H9 (cell line): ENCODE results near the gene DDX47. TPM values are rescaled to one million over a fixed set of nuclear protein-coding genes. Genes with fewer than 3 reads are reported as not detected.

Experiments used
- DNase-seq: peaks from one replicate; pipeline ENCODE4 v3.0.0-alpha.2; 2017
- H2AFZ ChIP-seq: one replicate; pipeline ENCODE4 v1.6.1; 2013; ENCODE audit warnings: mild to moderate bottlenecking, low read length, control low read depth, moderate library complexity
- H2AK5ac ChIP-seq: 2 replicates; pipeline ENCODE4 v1.6.1; 2013; ENCODE audit warnings: low read length, control low read depth, mixed read lengths; ENCODE audit not compliant: insufficient read length
- H2BK120ac ChIP-seq: one replicate; pipeline ENCODE4 v1.6.1; 2013; ENCODE audit warnings: low read depth, mild to moderate bottlenecking, low read length, control low read depth, inconsistent platforms; ENCODE audit not compliant: poor library complexity, severe bottlenecking
- H2BK12ac ChIP-seq: 2 replicates; pipeline ENCODE4 v1.6.1; 2013; ENCODE audit warnings: low read length, control low read depth, mixed read lengths, low read depth; ENCODE audit not compliant: insufficient read length
- H2BK15ac ChIP-seq: 2 replicates; pipeline ENCODE4 v1.6.1; 2013; ENCODE audit warnings: low read depth, low read length, control low read depth
- H2BK20ac ChIP-seq: one replicate; pipeline ENCODE4 v1.6.1; 2013; ENCODE audit warnings: low read depth, mild to moderate bottlenecking, low read length, control low read depth, inconsistent platforms; ENCODE audit not compliant: poor library complexity, severe bottlenecking
- H2BK5ac ChIP-seq: 2 replicates; pipeline ENCODE4 v1.6.1; 2013; ENCODE audit warnings: low read length, control low read depth, mixed read lengths; ENCODE audit not compliant: insufficient read length
- H3K14ac ChIP-seq: 2 replicates; pipeline ENCODE4 v1.6.1; 2013; ENCODE audit warnings: low read length, control low read depth; ENCODE audit not compliant: insufficient read depth
- H3K18ac ChIP-seq: 2 replicates; pipeline ENCODE4 v1.6.1; 2013; ENCODE audit warnings: low read depth, mild to moderate bottlenecking, mixed read lengths, low read length, control low read depth; ENCODE audit not compliant: insufficient read length
- H3K23ac ChIP-seq: 2 replicates; pipeline ENCODE4 v1.6.1; 2013; ENCODE audit warnings: low read length, control low read depth, mixed read lengths, low read depth; ENCODE audit not compliant: insufficient read length
- H3K23me2 ChIP-seq: 2 replicates; pipeline ENCODE4 v1.6.1; 2013; ENCODE audit warnings: low read depth, mild to moderate bottlenecking, mixed read lengths, low read length, control low read depth; ENCODE audit not compliant: insufficient read length, poor library complexity, severe bottlenecking
- H3K27ac ChIP-seq: 2 replicates; pipeline ENCODE4 v1.5.1; 2013; ENCODE audit warnings: low read length, control low read depth, mixed read lengths, low read depth; ENCODE audit not compliant: insufficient read length
- H3K27me3 ChIP-seq: 2 replicates; pipeline ENCODE4 v1.6.1; 2013; ENCODE audit warnings: low read length, control low read depth, inconsistent platforms; ENCODE audit not compliant: insufficient read depth
- H3K4ac ChIP-seq: 2 replicates; pipeline ENCODE4 v1.6.1; 2013; ENCODE audit warnings: low read depth, mild to moderate bottlenecking, control low read depth, inconsistent platforms, low read length, moderate library complexity
- H3K4me1 ChIP-seq: 2 replicates; pipeline ENCODE4 v1.6.1; 2013; ENCODE audit warnings: low read length, control low read depth, inconsistent platforms; ENCODE audit not compliant: insufficient read depth
- H3K4me2 ChIP-seq: 2 replicates; pipeline ENCODE4 v1.6.1; 2013; ENCODE audit warnings: low read length, control low read depth, mixed read lengths; ENCODE audit not compliant: insufficient read length, insufficient read depth
- H3K56ac ChIP-seq: 2 replicates; pipeline ENCODE4 v1.6.1; 2013; ENCODE audit warnings: low read depth, mild to moderate bottlenecking, mixed read lengths, low read length, control low read depth; ENCODE audit not compliant: insufficient read length
- H3K79me1 ChIP-seq: 2 replicates; pipeline ENCODE4 v1.6.1; 2013; ENCODE audit warnings: low read depth, mild to moderate bottlenecking, moderate library complexity, low read length, control low read depth, inconsistent platforms; ENCODE audit not compliant: insufficient read depth, poor library complexity, severe bottlenecking
- H3K79me2 ChIP-seq: 2 replicates; pipeline ENCODE4 v1.6.1; 2013; ENCODE audit warnings: low read length, control low read depth, inconsistent platforms; ENCODE audit not compliant: insufficient read depth
- H3K9ac ChIP-seq: 2 replicates; pipeline ENCODE4 v1.6.1; 2013; ENCODE audit warnings: low read length, control low read depth, mixed read lengths; ENCODE audit not compliant: insufficient read length; ENCODE audit errors: extremely low read depth
- H3K9me3 ChIP-seq: one replicate; pipeline ENCODE4 v1.6.1; 2013; ENCODE audit warnings: low read depth, low read length, inconsistent platforms; ENCODE audit not compliant: control insufficient read depth
- H3T11ph ChIP-seq: one replicate; pipeline ENCODE4 v1.6.1; 2013; ENCODE audit warnings: mild to moderate bottlenecking, low read length, control low read depth, inconsistent platforms
- H4K20me1 ChIP-seq: one replicate; pipeline ENCODE4 v1.6.1; 2013; ENCODE audit not compliant: control insufficient read depth, insufficient read length, insufficient read depth
- H4K5ac ChIP-seq: 2 replicates; pipeline ENCODE4 v1.6.1; 2013; ENCODE audit warnings: low read depth, mild to moderate bottlenecking, mixed read lengths, low read length, control low read depth; ENCODE audit not compliant: insufficient read length
- H4K8ac ChIP-seq: replicated peaks from 2 replicates; pipeline ENCODE4 v1.6.1; 2013; ENCODE audit warnings: low read length, control low read depth, mixed read lengths, low read depth; ENCODE audit not compliant: insufficient read length
- H4K91ac ChIP-seq: 2 replicates; pipeline ENCODE4 v1.6.1; 2013; ENCODE audit warnings: low read depth, mild to moderate bottlenecking, moderate library complexity, mixed read lengths, low read length, control low read depth; ENCODE audit not compliant: insufficient read length
- H3K27ac Mint-ChIP-seq, 3 experiments: 2 replicates in 2 of 3; 3 replicates in 1 of 3; pipeline ENCODE4 v1.8.0; 2020 to 2021; ENCODE audit warnings: mixed read lengths in 3 of 3, mild to moderate bottlenecking in 1 of 3, moderate library complexity in 1 of 3
- H3K27me3 Mint-ChIP-seq: 2 replicates; pipeline ENCODE4 v1.8.0; 2021; ENCODE audit warnings: low read depth, mild to moderate bottlenecking, moderate library complexity, mixed read lengths
- H3K36me3 Mint-ChIP-seq, 3 experiments: 2 replicates in 2 of 3; 3 replicates in 1 of 3; pipeline ENCODE4 v1.8.0; 2020 to 2021; ENCODE audit warnings: low read depth in 3 of 3, mixed read lengths in 3 of 3; ENCODE audit not compliant: insufficient read depth in 1 of 3
- H3K4me1 Mint-ChIP-seq, 2 experiments: 2 replicates each; pipeline ENCODE4 v1.8.0; 2020; ENCODE audit warnings: mixed read lengths in 2 of 2
- H3K4me3 Mint-ChIP-seq, 2 experiments: 2 replicates in 1 of 2; 3 replicates in 1 of 2; pipeline ENCODE4 v1.8.0; 2020 to 2021; ENCODE audit warnings: mild to moderate bottlenecking in 2 of 2, mixed read lengths in 2 of 2, moderate library complexity in 1 of 2
- H3K9me3 Mint-ChIP-seq, 2 experiments: 2 replicates in 1 of 2; 3 replicates in 1 of 2; pipeline ENCODE4 v1.8.0; 2020; ENCODE audit warnings: mild to moderate bottlenecking in 2 of 2, mixed read lengths in 2 of 2, moderate library complexity in 1 of 2
- WGBS: extraction: QIAGEN DNeasy Blood & Tissue Kit; methylation state at CpG from one replicate; pipeline ENCODE4 v1.1.7; 2013; ENCODE audit warnings: missing lambda C conversion rate, low lambda C conversion rate, mixed read lengths; ENCODE audit not compliant: insufficient read length; ENCODE audit errors: extremely low coverage; 5-methylcytosine and 5-hydroxymethylcytosine counted together
- total RNA-seq: library from RNA; stranded (reverse); gene quantifications from 2 replicates; pipeline ENCODE4 v1.2.1, GENCODE V29; 2021
- TF ChIP-seq, protein P1 (sequence below): fragments of 200-600 bp; sonication (generic); conservative IDR thresholded peaks from 3 replicates; pipeline ENCODE4 v1.8.0; 2021; ENCODE audit warnings: antibody characterized with exemption, mild to moderate bottlenecking

Gene DDX47
- total RNA-seq, 1 experiment from 2014 or later: 78.2 TPM

- peaks cover 0 to 4% (median 0%) of the 10 kb centered on the region in 3 experiments; a peak in 1 of 7 replicates for H3K36me3 Mint-ChIP-seq
- WGBS: no CpG with 5 or more reads among the region's 3 CpGs
- H3K9me3 Mint-ChIP-seq: peaks cover 8 to 9% of the 10 kb centered on the region in 2 experiments; a peak in 3 of 5 replicates
- Histone ChIP-seq H3T11ph (no peak overlapping the region), H3K18ac (no peak overlapping the region), H4K5ac (no peak overlapping the region), H2BK15ac (no peak overlapping the region), H3K27me3 (no peaks in the 10 kb centered on the region), H2AFZ (no peak overlapping the region), H3K9me3 (no peaks in the 10 kb centered on the region), H2BK120ac (no peak overlapping the region), H3K79me2 (no peaks in the 10 kb centered on the region), H3K4me2 (no peak overlapping the region), H3K79me1 (no peaks in the 10 kb centered on the region), H3K4me1 (no peaks in the 10 kb centered on the region), H4K8ac (no peak overlapping the region), H2BK20ac (no peak overlapping the region), H3K14ac (no peak overlapping the region), H2BK5ac (no peak overlapping the region), H4K91ac (no peak overlapping the region), H3K23ac (no peak overlapping the region), H3K27ac (no peak overlapping the region), H3K9ac (no peak overlapping the region), H2AK5ac (no peak overlapping the region), H2BK12ac (no peak overlapping the region), H3K4ac (no peak overlapping the region), H3K56ac (no peak overlapping the region), H3K23me2 (no peaks in the 10 kb centered on the region), H4K20me1 (no peaks in the 10 kb centered on the region)
- no peak overlapping the region for H3K4me3 Mint-ChIP-seq
- H3K27ac Mint-ChIP-seq: no peak overlapping the region
- no peak for DNase-seq
- peaks cover 11% of the 10 kb centered on the region for H3K27me3 Mint-ChIP-seq
- TF ChIP-seq, protein P1, sequence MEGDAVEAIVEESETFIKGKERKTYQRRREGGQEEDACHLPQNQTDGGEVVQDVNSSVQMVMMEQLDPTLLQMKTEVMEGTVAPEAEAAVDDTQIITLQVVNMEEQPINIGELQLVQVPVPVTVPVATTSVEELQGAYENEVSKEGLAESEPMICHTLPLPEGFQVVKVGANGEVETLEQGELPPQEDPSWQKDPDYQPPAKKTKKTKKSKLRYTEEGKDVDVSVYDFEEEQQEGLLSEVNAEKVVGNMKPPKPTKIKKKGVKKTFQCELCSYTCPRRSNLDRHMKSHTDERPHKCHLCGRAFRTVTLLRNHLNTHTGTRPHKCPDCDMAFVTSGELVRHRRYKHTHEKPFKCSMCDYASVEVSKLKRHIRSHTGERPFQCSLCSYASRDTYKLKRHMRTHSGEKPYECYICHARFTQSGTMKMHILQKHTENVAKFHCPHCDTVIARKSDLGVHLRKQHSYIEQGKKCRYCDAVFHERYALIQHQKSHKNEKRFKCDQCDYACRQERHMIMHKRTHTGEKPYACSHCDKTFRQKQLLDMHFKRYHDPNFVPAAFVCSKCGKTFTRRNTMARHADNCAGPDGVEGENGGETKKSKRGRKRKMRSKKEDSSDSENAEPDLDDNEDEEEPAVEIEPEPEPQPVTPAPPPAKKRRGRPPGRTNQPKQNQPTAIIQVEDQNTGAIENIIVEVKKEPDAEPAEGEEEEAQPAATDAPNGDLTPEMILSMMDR: no peak
- H3K4me1 Mint-ChIP-seq: no peaks in the 10 kb centered on the region
Observed at GRCh38 chr12:12774791-12775190, 38.4 kb upstream of the DDX47 start.
